Mesothelial cell of epicardium (in vitro differentiated cells): ENCODE measurements around the gene ZC3H15. TPM values are rescaled to one million over a fixed set of nuclear protein-coding genes. Genes with fewer than 3 reads are reported as not detected.

ENCODE experiments used
- DNase-seq, 2 experiments: peaks; one replicate each; pipeline ENCODE4 v3.0.0; 2021; ENCODE audit warnings: low spot score in 2 of 2; ENCODE audit not compliant: unreplicated experiment in 2 of 2
- H3K27ac Mint-ChIP-seq: 2 replicates; pipeline ENCODE4 v1.8.0; 2021; ENCODE audit warnings: mixed read lengths
- H3K27me3 Mint-ChIP-seq: 2 replicates; pipeline ENCODE4 v1.8.0; 2021; ENCODE audit warnings: low read depth, mixed read lengths
- H3K36me3 Mint-ChIP-seq: 2 replicates; pipeline ENCODE4 v1.8.0; 2021; ENCODE audit warnings: mixed read lengths
- H3K4me1 Mint-ChIP-seq: 2 replicates; pipeline ENCODE4 v1.8.0; 2021; ENCODE audit warnings: mixed read lengths
- H3K4me3 Mint-ChIP-seq: 2 replicates; pipeline ENCODE4 v1.8.0; 2021; ENCODE audit warnings: mild to moderate bottlenecking, moderate library complexity, mixed read lengths
- H3K9me3 Mint-ChIP-seq: 2 replicates; pipeline ENCODE4 v1.8.0; 2021; ENCODE audit warnings: mixed read lengths
- CTCF ChIP-seq: fragments of 200-600 bp; sonication (generic); IDR thresholded peaks from one replicate; pipeline ENCODE4 v1.5.0; 2021; ENCODE audit warnings: antibody characterized with exemption; ENCODE audit not compliant: unreplicated experiment
- total RNA-seq: library from RNA; stranded (reverse); gene quantifications from 3 replicates; pipeline ENCODE4 v1.2.1, GENCODE V29; 2021

The ZC3H15 gene
- total RNA-seq, 1 donor from 2014 or later: 61.3 TPM

- Mint-ChIP-seq H3K36me3 (peaks cover 23% of the 10 kb centered on the region), H3K4me3 (no peak overlapping the region), H3K4me1 (peaks cover 41% of the 10 kb centered on the region), H3K27me3 (no peaks in the 10 kb centered on the region), H3K9me3 (peaks cover 16% of the 10 kb centered on the region), H3K27ac (peak overlapping the region; percentile 81)
- TF ChIP-seq CTCF: no peak
- no peak for DNase-seq
Measured at GRCh38 chr2:186523791-186524190, 37.7 kb downstream of the ZC3H15 start.

- no peak overlapping the region for H3K27ac Mint-ChIP-seq
- no peaks in the 10 kb centered on the region for H3K27me3 Mint-ChIP-seq
- no peak overlapping the region for H3K4me3 Mint-ChIP-seq
- TF ChIP-seq CTCF: no peak
- peaks cover 49% of the 10 kb centered on the region for H3K4me1 Mint-ChIP-seq
- DNase-seq: no peak
- H3K36me3 Mint-ChIP-seq: peaks cover 18% of the 10 kb centered on the region
- H3K9me3 Mint-ChIP-seq: peaks cover 20% of the 10 kb centered on the region
Measured at GRCh38 chr2:186526281-186526680, 40.2 kb downstream of the ZC3H15 start.

- peak overlapping the region; percentile 90 for H3K27ac Mint-ChIP-seq
- no peak overlapping the region for H3K4me3 Mint-ChIP-seq
- H3K9me3 Mint-ChIP-seq: peaks cover 20% of the 10 kb centered on the region
- DNase-seq: no peak
- no peak for TF ChIP-seq CTCF
- peaks cover 31% of the 10 kb centered on the region for H3K4me1 Mint-ChIP-seq
- H3K36me3 Mint-ChIP-seq: peaks cover 15% of the 10 kb centered on the region
- no peaks in the 10 kb centered on the region for H3K27me3 Mint-ChIP-seq
Measured at GRCh38 chr2:186530314-186530713, 44.3 kb downstream of the ZC3H15 start.

GRCh38 chr2:186531257-186531775, 45.3 kb downstream of the ZC3H15 start:
- peaks cover 19% of the 10 kb centered on the region for H3K9me3 Mint-ChIP-seq
- no peaks in the 10 kb centered on the region for H3K27me3 Mint-ChIP-seq
- DNase-seq: no peak
- H3K36me3 Mint-ChIP-seq: peaks cover 15% of the 10 kb centered on the region
- peaks cover 31% of the 10 kb centered on the region for H3K4me1 Mint-ChIP-seq
- TF ChIP-seq CTCF: no peak
- H3K4me3 Mint-ChIP-seq: no peak overlapping the region
- peak overlapping the region; percentile 90 for H3K27ac Mint-ChIP-seq

- no peak for TF ChIP-seq CTCF
- no peak overlapping the region for H3K4me3 Mint-ChIP-seq
- peaks cover 3% of the 10 kb centered on the region for H3K36me3 Mint-ChIP-seq
- H3K27me3 Mint-ChIP-seq: no peaks in the 10 kb centered on the region
- peaks cover 31% of the 10 kb centered on the region for H3K4me1 Mint-ChIP-seq
- peaks cover 4% of the 10 kb centered on the region for H3K9me3 Mint-ChIP-seq
- no peak for DNase-seq
- H3K27ac Mint-ChIP-seq: peak overlapping the region; percentile 68
Measured at GRCh38 chr2:186532891-186533290, 46.8 kb downstream of the ZC3H15 start.

- no peak overlapping the region for H3K27ac Mint-ChIP-seq
- H3K4me1 Mint-ChIP-seq: peaks cover 31% of the 10 kb centered on the region
- H3K27me3 Mint-ChIP-seq: no peaks in the 10 kb centered on the region
- peaks cover 3% of the 10 kb centered on the region for H3K36me3 Mint-ChIP-seq
- no peak for DNase-seq
- no peak overlapping the region for H3K4me3 Mint-ChIP-seq
- no peak for TF ChIP-seq CTCF
- peaks cover 8% of the 10 kb centered on the region for H3K9me3 Mint-ChIP-seq
Measured at GRCh38 chr2:186533717-186534116, 47.7 kb downstream of the ZC3H15 start.
